HL-60 (cell line): ENCODE results near the gene PDXK.
A peak's percentile ranks its signal among the peaks of the same experiment; 100 is the strongest.

Experiments
- DNase-seq, 2 experiments: peaks; one replicate each; pipeline ENCODE4 v3.0.0-alpha.2; 2010 to 2020; ENCODE audit warnings: low read depth in 1 of 2, low spot score in 1 of 2
- H3K27ac ChIP-seq: fragments of 250-450 bp; sonication (Bioruptor Pico); replicated peaks from 2 replicates; pipeline ENCODE4 v1.5.1; 2020; ENCODE audit warnings: mild to moderate bottlenecking, moderate library complexity
- H3K27me3 ChIP-seq: fragments of 250-450 bp; sonication (Bioruptor Pico); 2 replicates; pipeline ENCODE4 v1.5.1; 2021; ENCODE audit warnings: mild to moderate bottlenecking, moderate library complexity; ENCODE audit not compliant: insufficient read depth, poor library complexity, severe bottlenecking
- H3K4me3 ChIP-seq: replicated peaks from 2 replicates; pipeline ENCODE4 v1.5.1; 2011; ENCODE audit warnings: mild to moderate bottlenecking, control low read depth, low read length; ENCODE audit not compliant: insufficient read depth
- GABPA ChIP-seq: IDR thresholded peaks from 2 replicates; pipeline ENCODE4 v1.6.1; 2012; ENCODE audit warnings: low read depth
- POLR2AphosphoS5 ChIP-seq: IDR thresholded peaks from 2 replicates; pipeline ENCODE4 v1.6.1; 2012; ENCODE audit warnings: low read depth
- SPI1 ChIP-seq: IDR thresholded peaks from 2 replicates; pipeline ENCODE4 v1.6.1; 2012; ENCODE audit warnings: low read depth, mild to moderate bottlenecking, borderline replicate concordance
- TF ChIP-seq, protein P1 (sequence below): IDR thresholded peaks from one replicate; pipeline ENCODE4 v1.5.1; 2011; ENCODE audit warnings: low read length, control low read depth, inconsistent platforms; ENCODE audit not compliant: insufficient read depth
- TF ChIP-seq, protein P2 (sequence below): IDR thresholded peaks from 2 replicates; pipeline ENCODE4 v1.6.1; 2012; ENCODE audit warnings: low read depth; ENCODE audit not compliant: insufficient replicate concordance

Gene PDXK

DNA sequence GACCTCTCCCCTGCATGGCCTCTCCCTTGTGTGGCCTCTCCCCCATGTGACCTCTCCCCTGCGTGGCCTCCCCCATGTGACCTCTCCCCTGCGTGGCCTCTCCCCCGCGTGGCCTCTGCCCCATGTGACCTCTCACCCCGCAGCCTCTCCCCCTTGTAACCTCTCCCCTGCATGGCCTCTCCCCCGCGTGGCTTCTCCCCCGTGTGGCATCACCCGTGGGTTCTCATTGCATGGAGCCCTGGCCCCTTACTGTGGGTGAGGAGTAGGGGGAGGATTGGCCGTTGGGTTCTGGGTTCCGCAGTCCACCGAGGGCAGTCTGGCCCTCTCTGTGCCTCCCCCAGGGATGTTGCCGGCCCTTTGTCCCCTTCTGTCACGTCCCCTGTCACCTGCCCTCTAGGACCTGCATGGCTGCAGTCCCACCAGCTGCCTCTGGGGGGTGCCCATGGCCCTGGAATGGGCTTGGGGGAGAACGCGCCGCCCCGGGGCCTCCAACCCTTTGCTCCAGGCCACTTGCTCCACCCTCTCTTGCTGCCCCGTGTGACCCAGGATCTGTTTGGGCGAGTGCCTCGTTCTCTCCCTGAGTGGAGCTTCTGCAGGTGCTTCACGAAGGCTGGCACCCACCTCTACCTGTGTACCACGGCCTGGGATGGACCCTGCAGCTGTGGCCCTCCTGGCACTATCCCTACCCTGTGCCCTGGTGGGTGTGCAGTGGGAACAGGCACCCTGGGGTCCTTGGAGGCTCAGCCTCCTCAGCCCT lies 91.8 kb downstream of the PDXK start:
- TF ChIP-seq POLR2AphosphoS5 = 0 out of 2 replicates have a peak, but pooled peaks have one; percentile 9
- TF ChIP-seq, protein P1, sequence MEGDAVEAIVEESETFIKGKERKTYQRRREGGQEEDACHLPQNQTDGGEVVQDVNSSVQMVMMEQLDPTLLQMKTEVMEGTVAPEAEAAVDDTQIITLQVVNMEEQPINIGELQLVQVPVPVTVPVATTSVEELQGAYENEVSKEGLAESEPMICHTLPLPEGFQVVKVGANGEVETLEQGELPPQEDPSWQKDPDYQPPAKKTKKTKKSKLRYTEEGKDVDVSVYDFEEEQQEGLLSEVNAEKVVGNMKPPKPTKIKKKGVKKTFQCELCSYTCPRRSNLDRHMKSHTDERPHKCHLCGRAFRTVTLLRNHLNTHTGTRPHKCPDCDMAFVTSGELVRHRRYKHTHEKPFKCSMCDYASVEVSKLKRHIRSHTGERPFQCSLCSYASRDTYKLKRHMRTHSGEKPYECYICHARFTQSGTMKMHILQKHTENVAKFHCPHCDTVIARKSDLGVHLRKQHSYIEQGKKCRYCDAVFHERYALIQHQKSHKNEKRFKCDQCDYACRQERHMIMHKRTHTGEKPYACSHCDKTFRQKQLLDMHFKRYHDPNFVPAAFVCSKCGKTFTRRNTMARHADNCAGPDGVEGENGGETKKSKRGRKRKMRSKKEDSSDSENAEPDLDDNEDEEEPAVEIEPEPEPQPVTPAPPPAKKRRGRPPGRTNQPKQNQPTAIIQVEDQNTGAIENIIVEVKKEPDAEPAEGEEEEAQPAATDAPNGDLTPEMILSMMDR = peak; percentile 85
- TF ChIP-seq GABPA = no peak
- TF ChIP-seq, protein P2, sequence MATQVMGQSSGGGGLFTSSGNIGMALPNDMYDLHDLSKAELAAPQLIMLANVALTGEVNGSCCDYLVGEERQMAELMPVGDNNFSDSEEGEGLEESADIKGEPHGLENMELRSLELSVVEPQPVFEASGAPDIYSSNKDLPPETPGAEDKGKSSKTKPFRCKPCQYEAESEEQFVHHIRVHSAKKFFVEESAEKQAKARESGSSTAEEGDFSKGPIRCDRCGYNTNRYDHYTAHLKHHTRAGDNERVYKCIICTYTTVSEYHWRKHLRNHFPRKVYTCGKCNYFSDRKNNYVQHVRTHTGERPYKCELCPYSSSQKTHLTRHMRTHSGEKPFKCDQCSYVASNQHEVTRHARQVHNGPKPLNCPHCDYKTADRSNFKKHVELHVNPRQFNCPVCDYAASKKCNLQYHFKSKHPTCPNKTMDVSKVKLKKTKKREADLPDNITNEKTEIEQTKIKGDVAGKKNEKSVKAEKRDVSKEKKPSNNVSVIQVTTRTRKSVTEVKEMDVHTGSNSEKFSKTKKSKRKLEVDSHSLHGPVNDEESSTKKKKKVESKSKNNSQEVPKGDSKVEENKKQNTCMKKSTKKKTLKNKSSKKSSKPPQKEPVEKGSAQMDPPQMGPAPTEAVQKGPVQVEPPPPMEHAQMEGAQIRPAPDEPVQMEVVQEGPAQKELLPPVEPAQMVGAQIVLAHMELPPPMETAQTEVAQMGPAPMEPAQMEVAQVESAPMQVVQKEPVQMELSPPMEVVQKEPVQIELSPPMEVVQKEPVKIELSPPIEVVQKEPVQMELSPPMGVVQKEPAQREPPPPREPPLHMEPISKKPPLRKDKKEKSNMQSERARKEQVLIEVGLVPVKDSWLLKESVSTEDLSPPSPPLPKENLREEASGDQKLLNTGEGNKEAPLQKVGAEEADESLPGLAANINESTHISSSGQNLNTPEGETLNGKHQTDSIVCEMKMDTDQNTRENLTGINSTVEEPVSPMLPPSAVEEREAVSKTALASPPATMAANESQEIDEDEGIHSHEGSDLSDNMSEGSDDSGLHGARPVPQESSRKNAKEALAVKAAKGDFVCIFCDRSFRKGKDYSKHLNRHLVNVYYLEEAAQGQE = no peak
- TF ChIP-seq SPI1 = no peak
- H3K27me3 ChIP-seq = no peaks in the 10 kb centered on the region
- peak overlapping the region; percentile 6 for H3K27ac ChIP-seq
- peak in 1 of 2 experiments; percentile 92 for DNase-seq
- H3K4me3 ChIP-seq = peak overlapping the region; percentile 14

DNA sequence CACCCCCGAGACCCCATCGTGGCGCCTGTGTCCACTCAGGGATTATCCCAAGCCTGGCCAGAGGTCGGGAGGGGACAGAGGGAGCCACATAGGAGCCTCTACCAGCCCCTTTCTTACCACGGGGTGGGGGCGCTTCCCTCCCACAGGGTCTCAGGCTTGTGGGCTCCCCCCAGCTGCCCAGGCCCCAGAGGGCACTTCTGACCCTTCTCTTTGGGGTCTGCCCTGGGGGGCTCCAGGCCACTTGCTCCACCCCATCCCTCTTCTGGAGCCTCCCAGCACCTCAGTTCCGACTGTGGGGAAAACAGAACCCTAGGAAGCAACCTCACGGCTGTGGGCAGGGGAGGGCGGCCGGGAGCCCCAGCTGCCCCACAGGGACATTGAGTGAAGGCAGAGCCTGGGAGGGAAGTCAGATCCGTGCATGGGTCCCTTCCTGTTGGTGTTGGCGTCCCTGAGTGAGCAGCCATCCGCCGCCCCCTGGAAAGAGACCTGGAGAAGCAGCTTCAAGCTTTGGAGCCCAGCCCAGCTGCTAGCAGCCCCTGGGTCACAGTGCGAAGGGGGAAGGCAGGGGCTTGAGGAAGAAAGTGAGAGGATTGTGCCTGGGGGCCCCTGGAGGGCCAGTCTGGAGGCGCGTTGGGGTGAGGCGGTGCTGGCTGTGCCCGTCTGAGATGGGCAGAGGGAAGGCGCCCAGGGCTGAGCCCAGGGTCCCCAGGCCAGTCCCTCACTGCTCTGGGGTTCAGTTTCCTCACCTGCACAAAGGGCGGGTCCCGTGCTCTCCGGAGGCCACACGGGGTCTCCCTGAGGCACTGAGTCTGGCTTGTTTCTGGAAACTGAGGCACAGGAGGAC lies 92.6 kb downstream of the PDXK start:
- peak overlapping the region; percentile 6; the same call in 1 of the 2 replicates for H3K27ac ChIP-seq
- no peak for DNase-seq
- H3K4me3 ChIP-seq = peak overlapping the region; percentile 41
- no peaks in the 10 kb centered on the region for H3K27me3 ChIP-seq
- TF ChIP-seq, protein P1 = no peak
- no peak for TF ChIP-seq POLR2AphosphoS5
- TF ChIP-seq SPI1 = no peak
- TF ChIP-seq, protein P2 = no peak
- no peak for TF ChIP-seq GABPA
